CD4-positive, alpha-beta T cell (primary cell): ENCODE results near the gene SERF1A. TPM values are rescaled to one million over a fixed set of nuclear protein-coding genes. Genes with fewer than 3 reads are reported as not detected.
"Not testable (repeated sequence)": the region's sequence is repeated elsewhere in the genome, so short reads cannot be mapped to it uniquely, and the experiment has no call there.

Source experiments
- ATAC-seq: fragments of 200-7000 bp; cut with Tn5 transposase; one replicate; pipeline ENCODE4 v1.10.0; 2022; ENCODE audit warnings: mild to moderate bottlenecking; ENCODE audit not compliant: poor library complexity
- CTCF ChIA-PET: fragments of 350-600 bp; sonication (Branson Sonifier 250); formaldehyde crosslinking; loops from one replicate; lab custom pipeline; 2021; ENCODE audit warnings: antibody characterized with exemption, inconsistent platforms; lab: Charles Lee
- POLR2A ChIA-PET: fragments of 350-600 bp; sonication (Branson Sonifier 250); formaldehyde crosslinking; loops from one replicate; lab custom pipeline; 2021; ENCODE audit warnings: antibody characterized with exemption, inconsistent platforms; lab: Charles Lee
- DNase-seq, 14 experiments: peaks; one replicate each; pipeline ENCODE4 v3.0.0-alpha.2; 2013 to 2020; ENCODE audit warnings: mixed read lengths in 2 of 14
- H3K27ac ChIP-seq, 2 donors: one replicate each; pipeline versions ENCODE4 v1.5.1 to v1.7.0; 2013; ENCODE audit warnings: low read length in 2 of 2, low read depth in 1 of 2, mild to moderate bottlenecking in 1 of 2
- H3K27me3 ChIP-seq, 2 experiments: 1 replicate in 1 of 2; 2 replicates in 1 of 2; pipeline versions ENCODE4 v1.6.1 to v1.7.0; 2013; ENCODE audit warnings: low read length in 2 of 2, control low read depth in 1 of 2, mild to moderate bottlenecking in 1 of 2, moderate library complexity in 1 of 2; ENCODE audit not compliant: insufficient read depth in 2 of 2, control insufficient read depth in 1 of 2
- H3K36me3 ChIP-seq: one replicate; pipeline ENCODE4 v1.6.1; 2013; ENCODE audit warnings: low read length, control low read depth; ENCODE audit not compliant: insufficient read depth
- H3K4me1 ChIP-seq: one replicate; pipeline ENCODE4 v1.6.1; 2013; ENCODE audit warnings: low read length, control low read depth; ENCODE audit not compliant: insufficient read depth
- H3K4me3 ChIP-seq: one replicate; pipeline ENCODE4 v1.5.1; 2013; ENCODE audit warnings: mild to moderate bottlenecking, low read length, moderate library complexity
- H3K9me3 ChIP-seq, 2 experiments: 1 replicate in 1 of 2; 2 replicates in 1 of 2; pipeline versions ENCODE4 v1.6.1 to v1.7.0; 2013; ENCODE audit warnings: low read length in 2 of 2, mild to moderate bottlenecking in 2 of 2, control low read depth in 1 of 2, moderate library complexity in 1 of 2; ENCODE audit not compliant: control insufficient read depth in 1 of 2, insufficient read depth in 1 of 2
- H3K27ac Mint-ChIP-seq: one replicate; pipeline ENCODE4 v1.8.0; 2020; ENCODE audit warnings: mixed read lengths
- H3K27me3 Mint-ChIP-seq: one replicate; pipeline ENCODE4 v1.8.0; 2021; ENCODE audit warnings: mixed read lengths
- H3K36me3 Mint-ChIP-seq: one replicate; pipeline ENCODE4 v1.8.0; 2021; ENCODE audit warnings: low read depth, mixed read lengths
- H3K4me1 Mint-ChIP-seq: one replicate; pipeline ENCODE4 v1.8.0; 2021; ENCODE audit warnings: low read depth, mixed read lengths
- H3K4me3 Mint-ChIP-seq: one replicate; pipeline ENCODE4 v1.8.0; 2020; ENCODE audit warnings: mild to moderate bottlenecking, mixed read lengths
- H3K9me3 Mint-ChIP-seq: one replicate; pipeline ENCODE4 v1.8.0; 2020; ENCODE audit warnings: mixed read lengths
- intact Hi-C, 2 experiments: fragments of 100-400 bp; cut with DNase I in 1 of 2; cut with micrococcal nuclease in 1 of 2; formaldehyde crosslinking; loops; one replicate each; pipeline versions ENCODE4 v1.15.1 to v1.9.0; 2023 to 2025; cut with DNase I, micrococcal nuclease
- polyA plus RNA-seq, 2 donors: library from polyadenylated mRNA; unstranded; fragments of 120-200 nt; gene quantifications; one replicate each; pipeline ENCODE4 v1.2.1, GENCODE V29; 2013
- total RNA-seq, 174 experiments: library from RNA in 2 of 174; stranded (reverse) in 2 of 174; gene quantifications; one replicate each; pipeline ENCODE4 v1.2.3 and lab custom pipeline; 2021 to 2026

Gene SERF1A
- total RNA-seq (10 to 100 TPM in 1 of 2 experiments, 1 to 10 TPM in 1; 6.8 to 10.6 TPM), total RNA-seq (lab: John Stamatoyannopoulos, UW) (0 to 0.59 (median 0.03) reads per million in 172 experiments)
- 1.6 TPM for polyA plus RNA-seq (2013, experiment 1 of 2)
- polyA plus RNA-seq (2013, experiment 2 of 2): 2.3 TPM

- POLR2A ChIA-PET, H3K9me3 Mint-ChIP-seq, H3K4me3 Mint-ChIP-seq, H3K4me1 ChIP-seq, H3K36me3 Mint-ChIP-seq, H3K27ac ChIP-seq, H3K4me1 Mint-ChIP-seq, DNase-seq, H3K27ac Mint-ChIP-seq, H3K27me3 Mint-ChIP-seq, H3K4me3 ChIP-seq, H3K9me3 ChIP-seq, H3K36me3 ChIP-seq, intact Hi-C loops, H3K27me3 ChIP-seq, CTCF ChIA-PET: not testable (repeated sequence)
- peak; percentile 91 for ATAC-seq
Measured at GRCh38 chr5:70900533-70901271, at the start of gene SERF1A. SERF1A (plus strand) TSS chr5:70900669; CDS start chr5:70900870, 201 bp downstream.

GRCh38 chr5:70866778-70867177 lies 33.7 kb upstream of the SERF1A start:
- H3K27me3 Mint-ChIP-seq, H3K9me3 ChIP-seq, H3K27ac ChIP-seq, DNase-seq, H3K36me3 ChIP-seq, H3K9me3 Mint-ChIP-seq, H3K4me3 ChIP-seq, H3K27me3 ChIP-seq, H3K4me1 Mint-ChIP-seq, CTCF ChIA-PET, H3K27ac Mint-ChIP-seq, intact Hi-C loops, H3K36me3 Mint-ChIP-seq, ATAC-seq, H3K4me1 ChIP-seq, POLR2A ChIA-PET, H3K4me3 Mint-ChIP-seq: not testable (repeated sequence)

- H3K4me3 ChIP-seq, H3K36me3 Mint-ChIP-seq, CTCF ChIA-PET, H3K27me3 Mint-ChIP-seq, H3K9me3 Mint-ChIP-seq, H3K4me1 Mint-ChIP-seq, H3K9me3 ChIP-seq, DNase-seq, H3K27ac Mint-ChIP-seq, H3K27me3 ChIP-seq, POLR2A ChIA-PET, H3K27ac ChIP-seq, H3K4me1 ChIP-seq, intact Hi-C loops, H3K36me3 ChIP-seq, H3K4me3 Mint-ChIP-seq, ATAC-seq: not testable (repeated sequence)
Measured at GRCh38 chr5:70870626-70871025, 29.8 kb upstream of the SERF1A start.

GRCh38 chr5:70896076-70896475 lies 4.4 kb upstream of the SERF1A start:
- not testable (repeated sequence) for H3K27ac ChIP-seq

GRCh38 chr5:70901272-70901571 lies 753 bp downstream of the SERF1A start:
- H3K4me1 Mint-ChIP-seq, intact Hi-C loops: not testable (repeated sequence)

More at GRCh38 chr5:70896076-70896475, 4.4 kb upstream of the SERF1A start:
- H3K36me3 Mint-ChIP-seq, H3K36me3 ChIP-seq, H3K9me3 Mint-ChIP-seq, CTCF ChIA-PET, H3K27me3 ChIP-seq, H3K4me1 ChIP-seq, H3K4me1 Mint-ChIP-seq, ATAC-seq, H3K4me3 Mint-ChIP-seq, H3K4me3 ChIP-seq, H3K27ac Mint-ChIP-seq, DNase-seq, H3K27me3 Mint-ChIP-seq, intact Hi-C loops, H3K9me3 ChIP-seq, POLR2A ChIA-PET: not testable (repeated sequence)

GRCh38 chr5:70906624-70907023 lies 6.2 kb downstream of the SERF1A start:
- H3K9me3 ChIP-seq, POLR2A ChIA-PET, intact Hi-C loops, H3K4me3 ChIP-seq, H3K27ac ChIP-seq, H3K27me3 ChIP-seq, H3K36me3 Mint-ChIP-seq, DNase-seq, H3K36me3 ChIP-seq, H3K27ac Mint-ChIP-seq, ATAC-seq, H3K4me1 Mint-ChIP-seq, H3K27me3 Mint-ChIP-seq, CTCF ChIA-PET, H3K9me3 Mint-ChIP-seq, H3K4me1 ChIP-seq, H3K4me3 Mint-ChIP-seq: not testable (repeated sequence)

More at GRCh38 chr5:70901272-70901571, 753 bp downstream of the SERF1A start:
- H3K27ac Mint-ChIP-seq, H3K36me3 Mint-ChIP-seq, H3K9me3 Mint-ChIP-seq, H3K36me3 ChIP-seq, H3K27me3 Mint-ChIP-seq, CTCF ChIA-PET, H3K9me3 ChIP-seq, H3K27ac ChIP-seq, H3K4me3 Mint-ChIP-seq, H3K27me3 ChIP-seq, DNase-seq, POLR2A ChIA-PET, H3K4me3 ChIP-seq, H3K4me1 ChIP-seq: not testable (repeated sequence)
- ATAC-seq: peak; percentile 44

GRCh38 chr5:70916829-70917228 lies 16.4 kb downstream of the SERF1A start:
- H3K27ac Mint-ChIP-seq, H3K27me3 Mint-ChIP-seq, POLR2A ChIA-PET, H3K27me3 ChIP-seq, H3K4me1 ChIP-seq, intact Hi-C loops, H3K36me3 Mint-ChIP-seq, DNase-seq, H3K9me3 ChIP-seq, H3K36me3 ChIP-seq, H3K9me3 Mint-ChIP-seq, ATAC-seq, H3K4me3 Mint-ChIP-seq, H3K4me1 Mint-ChIP-seq, H3K27ac ChIP-seq, H3K4me3 ChIP-seq, CTCF ChIA-PET: not testable (repeated sequence)
